ENCODE data around the gene ZNF446. TPM values are rescaled to one million over a fixed set of nuclear protein-coding genes. Genes with fewer than 3 reads are reported as not detected.

ZNF446 gene
- total and polyA plus RNA-seq, 2 experiments from 2014 or later = 5.8 to 17.8 TPM

DNA sequence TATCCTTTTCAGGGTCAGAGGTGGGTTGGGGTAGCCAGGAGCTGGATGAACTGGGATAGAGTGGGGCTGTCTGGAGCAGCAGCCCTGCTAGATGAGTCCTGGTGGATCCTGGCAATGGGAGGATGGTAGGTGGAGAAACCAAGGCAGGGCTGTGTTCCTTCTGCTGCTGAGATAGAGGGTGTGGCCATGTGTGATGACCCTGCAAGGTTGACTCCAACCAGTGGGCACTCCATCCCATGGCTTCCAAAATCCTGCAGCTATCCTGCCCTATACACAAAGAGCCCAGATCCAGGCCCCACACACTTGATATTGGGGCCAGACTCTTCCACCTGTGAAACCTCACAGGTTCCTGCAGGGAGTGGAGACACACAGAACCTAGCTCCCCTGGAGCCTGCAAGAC lies 2.4 kb upstream of the ZNF446 start:
- Histone ChIP-seq H2AFZ (no peak overlapping the region), H4K20me1 (ENCODE audit: insufficient read depth) (no peaks in the 10 kb centered on the region)
- in situ Hi-C loops (cut with MboI) = no loop called here

DNA sequence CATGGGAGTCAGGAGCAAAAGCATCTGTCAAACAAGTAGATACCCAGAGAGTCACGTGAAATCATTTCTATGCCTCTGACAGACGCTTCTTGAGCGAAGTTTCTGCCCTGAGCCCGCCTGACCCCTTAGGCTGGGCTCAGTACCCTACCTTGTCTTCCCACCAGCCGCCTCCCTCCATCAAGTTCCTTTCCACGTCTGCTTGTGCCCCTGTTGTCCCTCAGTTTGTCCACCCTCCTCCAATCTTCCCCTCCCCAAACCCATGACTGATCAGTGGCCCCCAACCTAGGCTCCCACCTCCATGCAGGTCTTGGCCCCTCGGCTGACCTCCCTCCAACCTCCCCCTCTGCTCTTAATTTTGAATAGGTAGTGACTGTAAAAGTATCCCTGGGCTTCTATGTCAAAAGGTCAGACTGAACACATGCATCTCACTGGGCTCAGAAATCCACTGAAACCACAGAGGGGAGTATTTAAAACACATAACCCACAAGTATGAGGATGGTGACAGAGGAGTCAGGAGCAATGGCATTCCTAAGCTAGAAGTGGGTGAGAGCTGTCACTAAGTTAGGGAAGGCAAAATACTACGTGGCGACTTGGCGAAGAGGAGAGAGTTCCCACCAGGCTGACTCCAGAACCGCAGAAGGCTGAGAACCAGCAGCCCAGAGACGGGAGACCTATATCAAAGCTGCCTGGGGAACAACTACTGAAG lies 1.7 kb upstream of the ZNF446 start:
- H3K4me3 ChIP-seq = peak overlapping the region; percentile 76; the same call in 1 of the 2 replicates
- in situ Hi-C loops (cut with MboI) = no loop called here

More for the DNA sequence above, 2.4 kb upstream of the ZNF446 start:
- H3K9ac ChIP-seq = no peak overlapping the region
- no peaks in the 10 kb centered on the region for H3K9me2 ChIP-seq (ENCODE audit: insufficient read depth)
- H3K27ac ChIP-seq = no peak overlapping the region
- H3K36me3 ChIP-seq (ENCODE audit: low read depth) = no peaks in the 10 kb centered on the region; the same call in 1 of the 2 replicates
- H3F3A ChIP-seq (ENCODE audit: insufficient read depth) = peaks cover 21% of the 10 kb centered on the region
- no peak for TF ChIP-seq EZH2 (IDR thresholded peaks at IDR 0.05; ENCODE audit: insufficient read depth, poor library complexity, severe bottlenecking)
- TF ChIP-seq EZH2phosphoT487 (IDR thresholded peaks at IDR 0.05; ENCODE audit: insufficient read depth, low read depth) = no peak
- H3K4me3 ChIP-seq = no peak overlapping the region
- DNase-seq = no peak
- peaks cover 9% of the 10 kb centered on the region for H3K79me2 ChIP-seq (ENCODE audit: insufficient read depth)
- no peaks in the 10 kb centered on the region for H3K9me3 ChIP-seq (ENCODE audit: low read depth)
- peaks cover 16% of the 10 kb centered on the region for H3K4me1 ChIP-seq (ENCODE audit: insufficient read depth)
- H3K4me2 ChIP-seq (ENCODE audit: unreplicated experiment) = no peak overlapping the region
- H3K27me3 ChIP-seq (replicated peaks; ENCODE audit: insufficient read depth) = no peaks in the 10 kb centered on the region

DNA sequence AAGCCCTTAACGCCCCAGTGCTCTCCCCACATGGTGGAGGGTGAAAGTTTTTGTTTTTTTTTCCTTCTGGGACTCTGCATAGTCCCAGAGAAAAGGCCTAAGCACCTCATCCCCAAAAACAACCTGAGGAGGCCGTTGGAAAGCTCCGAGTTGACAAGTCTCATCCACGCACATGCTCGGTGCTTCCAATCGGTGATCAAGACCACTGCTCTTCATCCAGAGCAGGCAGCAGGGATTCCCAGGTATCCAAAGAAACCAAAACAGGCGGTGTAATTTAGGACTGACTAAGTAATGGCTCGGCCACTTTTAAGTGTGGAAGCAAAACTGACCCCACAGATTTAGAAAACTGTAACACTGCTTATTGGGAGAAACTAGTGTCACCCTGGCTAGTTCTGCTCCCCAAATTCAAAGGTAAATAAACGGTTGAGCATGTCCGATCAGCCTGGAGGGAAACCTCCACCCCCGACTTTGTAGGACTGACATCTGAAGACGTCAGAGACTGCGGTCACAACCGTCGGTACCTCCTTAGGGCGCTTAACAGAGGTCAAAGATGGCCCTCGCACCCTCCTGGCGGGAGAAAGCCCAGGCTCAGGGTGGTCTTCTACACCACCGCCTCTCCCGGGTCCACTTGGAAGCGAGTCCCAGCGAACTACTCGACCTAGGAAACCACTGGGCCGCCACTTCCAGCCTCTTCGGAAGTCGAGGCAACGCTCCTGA lies 997 bp upstream of the ZNF446 start:
- in situ Hi-C loops (cut with MboI) = no loop called here
- H3K9me3 ChIP-seq (ENCODE audit: low read depth) = no peaks in the 10 kb centered on the region
- peak overlapping the region; percentile 94 for H3K27ac ChIP-seq
- H4K20me1 ChIP-seq (ENCODE audit: insufficient read depth) = no peaks in the 10 kb centered on the region
- TF ChIP-seq EZH2phosphoT487 (IDR thresholded peaks at IDR 0.05; ENCODE audit: insufficient read depth, low read depth) = no peak
- no peak for TF ChIP-seq EZH2 (IDR thresholded peaks at IDR 0.05; ENCODE audit: insufficient read depth, poor library complexity, severe bottlenecking)
- H3K9me2 ChIP-seq (ENCODE audit: insufficient read depth) = no peaks in the 10 kb centered on the region
- peak overlapping the region; percentile 88 for H3K9ac ChIP-seq
- WGBS, 2 experiments (ENCODE audit: low coverage in 1 of 2, low lambda C conversion rate in 2 of 2, missing lambda C conversion rate in 2 of 2) = 23 to 25% methylated on average over 24 to 27 of the region's 27 CpGs
- H3K4me2 ChIP-seq (ENCODE audit: unreplicated experiment) = peak overlapping the region; percentile 73
- H3K4me1 ChIP-seq (ENCODE audit: insufficient read depth) = peaks cover 16% of the 10 kb centered on the region
- no peaks in the 10 kb centered on the region for H3K27me3 ChIP-seq (replicated peaks; ENCODE audit: insufficient read depth)
- H3K36me3 ChIP-seq (ENCODE audit: low read depth) = no peaks in the 10 kb centered on the region; the same call in 1 of the 2 replicates
- H3K79me2 ChIP-seq (ENCODE audit: insufficient read depth) = no peaks in the 10 kb centered on the region
- peaks cover 21% of the 10 kb centered on the region for H3F3A ChIP-seq (ENCODE audit: insufficient read depth)
- no peak for DNase-seq
- peak overlapping the region; percentile 76 for H3K4me3 ChIP-seq
- peak overlapping the region; percentile 73 for H2AFZ ChIP-seq

More for the DNA sequence above, 1.7 kb upstream of the ZNF446 start:
- Histone ChIP-seq H2AFZ (no peak overlapping the region), H3F3A (ENCODE audit: insufficient read depth) (peaks cover 21% of the 10 kb centered on the region), H4K20me1 (ENCODE audit: insufficient read depth) (no peaks in the 10 kb centered on the region), H3K4me2 (ENCODE audit: unreplicated experiment) (peak overlapping the region; percentile 73), H3K9ac (peak overlapping the region; percentile 88), H3K36me3 (ENCODE audit: low read depth) (no peaks in the 10 kb centered on the region; the same call in 1 of the 2 replicates), H3K79me2 (ENCODE audit: insufficient read depth) (peaks cover 2% of the 10 kb centered on the region), H3K4me1 (ENCODE audit: insufficient read depth) (peaks cover 16% of the 10 kb centered on the region), H3K27me3 (replicated peaks; ENCODE audit: insufficient read depth) (no peaks in the 10 kb centered on the region), H3K9me2 (ENCODE audit: insufficient read depth) (no peaks in the 10 kb centered on the region), H3K9me3 (ENCODE audit: low read depth) (no peaks in the 10 kb centered on the region), H3K27ac (peak overlapping the region; percentile 94)
- TF ChIP-seq EZH2 (IDR thresholded peaks at IDR 0.05; ENCODE audit: insufficient read depth, poor library complexity, severe bottlenecking) = no peak
- TF ChIP-seq EZH2phosphoT487 (IDR thresholded peaks at IDR 0.05; ENCODE audit: insufficient read depth, low read depth) = no peak
- peak; percentile 56 for DNase-seq
- 76 to 78% methylated on average over 12 of the region's 12 CpGs for WGBS, 2 experiments (ENCODE audit: low coverage in 1 of 2, low lambda C conversion rate in 2 of 2, missing lambda C conversion rate in 2 of 2)

DNA sequence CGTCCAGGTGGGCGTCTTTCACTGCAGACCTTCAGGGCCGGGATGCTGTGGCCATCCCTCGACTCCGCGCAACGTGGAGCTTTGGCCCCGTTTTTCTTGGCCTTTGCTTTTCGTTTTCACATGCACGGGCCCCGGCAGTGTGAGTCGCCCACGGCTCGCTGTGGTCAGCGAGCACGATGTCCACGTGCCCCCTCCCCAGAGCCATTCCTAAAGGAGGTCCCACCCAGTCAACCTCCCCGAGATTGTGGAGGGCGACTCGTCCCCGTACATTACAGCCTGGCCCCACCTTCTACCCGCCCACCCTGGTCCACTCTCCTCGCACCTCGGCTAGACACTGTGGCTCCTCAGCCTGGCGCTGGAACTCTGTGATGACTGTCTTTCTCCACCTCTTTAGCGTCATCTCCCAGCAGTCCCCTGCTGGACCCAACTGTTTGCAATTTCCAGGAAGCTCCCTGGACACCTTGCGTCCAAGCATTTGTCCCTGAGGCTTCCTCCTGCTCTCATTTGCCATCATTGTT lies 405 bp downstream of the ZNF446 start:
- in situ Hi-C loops (cut with MboI) = no loop called here
- Histone ChIP-seq H3K27me3 (replicated peaks; ENCODE audit: insufficient read depth) (no peaks in the 10 kb centered on the region), H2AFZ (peak overlapping the region; percentile 73), H3K4me1 (ENCODE audit: insufficient read depth) (peaks cover 16% of the 10 kb centered on the region), H3K4me3 (peak overlapping the region; percentile 76), H3F3A (ENCODE audit: insufficient read depth) (peaks cover 21% of the 10 kb centered on the region), H3K9me2 (ENCODE audit: insufficient read depth) (no peaks in the 10 kb centered on the region), H4K20me1 (ENCODE audit: insufficient read depth) (no peaks in the 10 kb centered on the region), H3K36me3 (ENCODE audit: low read depth) (no peaks in the 10 kb centered on the region; the same call in 1 of the 2 replicates), H3K79me2 (ENCODE audit: insufficient read depth) (no peaks in the 10 kb centered on the region), H3K4me2 (ENCODE audit: unreplicated experiment) (peak overlapping the region; percentile 73), H3K9me3 (ENCODE audit: low read depth) (no peaks in the 10 kb centered on the region), H3K27ac (peak overlapping the region; percentile 94), H3K9ac (peak overlapping the region; percentile 88)
- DNase-seq = peak; percentile 80
- TF ChIP-seq EZH2 (IDR thresholded peaks at IDR 0.05; ENCODE audit: insufficient read depth, poor library complexity, severe bottlenecking) = no peak
- no peak for TF ChIP-seq EZH2phosphoT487 (IDR thresholded peaks at IDR 0.05; ENCODE audit: insufficient read depth, low read depth)
- 1% methylated on average over 23 to 27 of the region's 27 CpGs for WGBS, 2 experiments (ENCODE audit: low coverage in 1 of 2, low lambda C conversion rate in 2 of 2, missing lambda C conversion rate in 2 of 2)

Measured in GM23248 (cell line).